Coronary artery (tissue), 2 donors: ENCODE results near the gene THAP3.

Source experiments
- DNase-seq: peaks from one replicate; pipeline ENCODE4 v3.0.0-alpha.2; 2017; ENCODE audit warnings: low spot score
- H3K27ac ChIP-seq, 2 donors: fragments of 200-600 bp; sonication (generic); one replicate each; pipeline ENCODE4 v1.5.1; 2016 to 2019
- H3K4me3 ChIP-seq: fragments of 200-600 bp; sonication (generic); 2 replicates; pipeline ENCODE4 v1.5.1; 2016; ENCODE audit warnings: mild to moderate bottlenecking, moderate library complexity
- TF ChIP-seq, protein P1 (sequence below): fragments of 200-600 bp; sonication (generic); IDR thresholded peaks from one replicate; pipeline ENCODE4 v1.5.1; 2019; ENCODE audit warnings: antibody characterized with exemption

The THAP3 gene

DNA sequence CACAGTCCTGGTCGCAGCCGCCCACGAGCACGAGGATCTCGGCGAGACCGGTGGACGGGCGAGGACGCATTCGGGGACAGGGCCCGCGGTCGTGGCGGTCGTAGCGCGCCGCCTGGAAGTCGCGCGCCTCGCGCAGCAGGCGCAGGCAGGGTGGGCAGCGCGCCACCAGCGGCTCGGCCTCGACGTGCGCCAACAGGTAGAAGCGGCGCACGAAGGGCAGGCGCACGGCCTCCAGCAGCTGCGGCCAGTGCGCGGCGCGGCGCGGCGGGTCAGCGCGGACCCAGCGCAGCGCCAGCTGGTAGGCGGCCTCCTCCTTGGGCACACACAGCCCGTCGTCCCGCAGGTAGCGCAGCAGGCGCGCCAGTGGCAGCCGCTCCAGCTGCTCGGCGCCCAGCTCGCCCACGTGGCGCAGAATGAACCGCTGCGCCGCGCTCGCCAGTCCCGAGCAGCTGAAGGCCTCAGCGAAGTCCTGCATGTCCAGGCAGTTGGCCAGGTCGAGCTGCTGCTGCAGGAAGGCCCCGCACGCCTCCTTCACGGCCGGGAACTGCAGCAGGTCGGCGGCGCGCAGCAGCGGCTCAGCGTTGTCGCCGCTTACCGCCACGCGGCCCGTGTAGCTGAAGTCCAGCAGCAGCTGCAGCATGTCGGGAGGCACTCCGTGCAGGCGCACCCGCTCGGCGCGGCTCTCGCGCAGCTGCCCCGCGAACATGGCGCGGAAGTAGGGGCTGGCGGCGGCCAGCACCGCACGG lies 22.6 kb upstream of the THAP3 start:
- peak overlapping the region; percentile 90 to 98 for H3K27ac ChIP-seq
- TF ChIP-seq, protein P1, sequence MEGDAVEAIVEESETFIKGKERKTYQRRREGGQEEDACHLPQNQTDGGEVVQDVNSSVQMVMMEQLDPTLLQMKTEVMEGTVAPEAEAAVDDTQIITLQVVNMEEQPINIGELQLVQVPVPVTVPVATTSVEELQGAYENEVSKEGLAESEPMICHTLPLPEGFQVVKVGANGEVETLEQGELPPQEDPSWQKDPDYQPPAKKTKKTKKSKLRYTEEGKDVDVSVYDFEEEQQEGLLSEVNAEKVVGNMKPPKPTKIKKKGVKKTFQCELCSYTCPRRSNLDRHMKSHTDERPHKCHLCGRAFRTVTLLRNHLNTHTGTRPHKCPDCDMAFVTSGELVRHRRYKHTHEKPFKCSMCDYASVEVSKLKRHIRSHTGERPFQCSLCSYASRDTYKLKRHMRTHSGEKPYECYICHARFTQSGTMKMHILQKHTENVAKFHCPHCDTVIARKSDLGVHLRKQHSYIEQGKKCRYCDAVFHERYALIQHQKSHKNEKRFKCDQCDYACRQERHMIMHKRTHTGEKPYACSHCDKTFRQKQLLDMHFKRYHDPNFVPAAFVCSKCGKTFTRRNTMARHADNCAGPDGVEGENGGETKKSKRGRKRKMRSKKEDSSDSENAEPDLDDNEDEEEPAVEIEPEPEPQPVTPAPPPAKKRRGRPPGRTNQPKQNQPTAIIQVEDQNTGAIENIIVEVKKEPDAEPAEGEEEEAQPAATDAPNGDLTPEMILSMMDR: no peak
- DNase-seq: no peak
- H3K4me3 ChIP-seq: peak overlapping the region; percentile 96

DNA sequence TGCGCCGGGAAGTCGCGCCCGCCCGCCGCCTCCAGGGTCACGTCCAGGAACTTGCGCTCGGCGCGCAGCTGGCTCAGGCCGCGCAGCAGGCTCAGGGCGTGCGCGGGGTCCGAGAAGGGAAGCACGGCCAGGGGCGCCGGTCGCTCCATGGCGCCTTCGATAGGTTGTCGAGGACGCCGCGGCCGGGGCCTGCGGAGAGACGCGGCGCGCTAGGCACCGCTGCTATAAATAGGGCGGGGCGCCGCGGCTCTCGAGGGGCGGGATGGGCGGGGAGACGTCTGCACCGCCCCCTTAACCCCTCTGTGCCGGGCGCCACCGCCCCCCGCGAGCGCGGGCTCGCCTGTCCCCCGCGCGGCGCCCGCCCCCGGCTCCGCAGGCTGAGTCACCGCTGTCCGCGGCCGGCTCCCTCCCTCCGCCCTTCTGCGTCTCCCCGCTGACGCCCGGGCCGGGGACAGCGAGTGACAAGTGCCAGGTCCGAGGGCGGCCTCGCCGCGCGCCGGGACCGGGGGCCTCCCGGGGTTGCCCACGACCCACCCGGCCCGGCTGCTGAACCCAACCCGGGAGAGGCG lies 21.9 kb upstream of the THAP3 start, which contains the start of gene KLHL21:
TSS of gene KLHL21 (minus strand) at position 201 of the 569 bp plus-strand sequence. CDS start at position 149, 52 bp downstream.
- TF ChIP-seq, protein P1: no peak
- H3K27ac ChIP-seq: peak within 1 kb of the TSS; percentile 90 to 98
- peak within 1 kb of the TSS; percentile 96 for H3K4me3 ChIP-seq
- peak; percentile 94 for DNase-seq

DNA sequence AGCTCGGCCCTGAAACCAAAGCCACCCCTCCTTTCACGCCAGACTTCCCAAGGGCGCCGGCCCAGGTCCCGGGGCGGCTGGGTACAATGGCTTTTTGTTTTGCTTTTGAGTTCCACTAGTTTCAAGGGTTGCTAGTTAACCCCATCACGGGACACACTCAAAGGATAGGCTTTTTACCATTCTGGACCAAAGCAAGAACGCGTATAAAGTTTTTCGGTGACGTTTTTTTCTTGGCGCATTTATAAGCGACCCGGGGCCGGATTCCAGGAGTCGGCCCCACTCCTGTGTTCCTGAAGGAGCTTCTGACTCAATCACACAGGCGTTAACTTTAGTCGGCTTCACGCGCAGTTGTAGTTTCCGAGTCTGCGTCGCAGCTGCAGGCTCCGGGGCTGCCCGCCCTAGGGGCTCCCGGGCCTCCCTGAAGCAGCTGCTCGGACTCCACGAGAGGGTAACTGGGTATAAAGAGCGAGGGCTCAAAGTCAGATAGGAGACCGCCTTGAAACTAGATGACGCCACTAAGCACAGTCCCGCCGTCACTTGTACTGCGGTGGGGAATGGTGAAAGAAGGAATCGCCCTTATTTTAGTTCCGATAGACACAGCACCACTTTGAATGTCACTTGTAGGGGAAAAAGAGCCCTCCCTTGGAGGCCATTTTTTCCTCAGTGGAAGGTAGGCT lies 21.3 kb upstream of the THAP3 start:
- peak overlapping the region; percentile 96 for H3K4me3 ChIP-seq
- peak overlapping the region; percentile 90 to 98 for H3K27ac ChIP-seq
- TF ChIP-seq, protein P1: no peak
- DNase-seq: peak; percentile 89

DNA sequence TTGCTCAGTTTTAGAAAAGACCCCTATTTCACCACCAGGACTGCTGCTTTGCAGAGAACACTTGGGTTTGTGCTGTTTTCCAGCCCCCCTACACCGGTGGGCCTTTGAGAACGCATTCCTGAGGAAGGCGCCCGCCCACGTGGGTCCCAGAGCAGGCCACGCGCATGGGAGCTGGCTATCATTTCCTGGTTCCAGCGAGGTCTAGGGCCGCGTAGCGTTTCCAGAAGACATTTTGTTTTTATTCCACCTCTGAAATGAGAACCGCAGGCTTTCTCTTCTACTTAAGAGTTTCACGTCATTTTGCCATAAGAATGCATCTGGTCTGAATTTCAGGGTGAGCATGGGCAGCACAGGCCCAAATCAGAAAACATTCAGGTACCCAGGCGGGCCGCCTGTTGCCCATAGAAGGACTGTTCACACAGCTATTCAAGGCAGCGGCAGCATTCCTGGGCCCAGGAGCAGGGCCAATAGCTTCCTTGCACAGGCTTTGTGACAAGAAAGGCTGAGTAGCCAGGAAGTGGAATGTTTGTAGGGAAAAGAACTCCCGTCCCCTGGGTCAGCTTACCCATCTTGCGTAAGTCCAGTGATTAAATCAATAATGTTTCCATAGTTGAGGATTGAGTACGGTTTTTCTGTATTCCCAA lies 20.6 kb upstream of the THAP3 start:
- peak overlapping the region; percentile 90 to 98 for H3K27ac ChIP-seq
- TF ChIP-seq, protein P1: no peak
- peak; percentile 96 for DNase-seq
- peak overlapping the region; percentile 96 for H3K4me3 ChIP-seq

DNA sequence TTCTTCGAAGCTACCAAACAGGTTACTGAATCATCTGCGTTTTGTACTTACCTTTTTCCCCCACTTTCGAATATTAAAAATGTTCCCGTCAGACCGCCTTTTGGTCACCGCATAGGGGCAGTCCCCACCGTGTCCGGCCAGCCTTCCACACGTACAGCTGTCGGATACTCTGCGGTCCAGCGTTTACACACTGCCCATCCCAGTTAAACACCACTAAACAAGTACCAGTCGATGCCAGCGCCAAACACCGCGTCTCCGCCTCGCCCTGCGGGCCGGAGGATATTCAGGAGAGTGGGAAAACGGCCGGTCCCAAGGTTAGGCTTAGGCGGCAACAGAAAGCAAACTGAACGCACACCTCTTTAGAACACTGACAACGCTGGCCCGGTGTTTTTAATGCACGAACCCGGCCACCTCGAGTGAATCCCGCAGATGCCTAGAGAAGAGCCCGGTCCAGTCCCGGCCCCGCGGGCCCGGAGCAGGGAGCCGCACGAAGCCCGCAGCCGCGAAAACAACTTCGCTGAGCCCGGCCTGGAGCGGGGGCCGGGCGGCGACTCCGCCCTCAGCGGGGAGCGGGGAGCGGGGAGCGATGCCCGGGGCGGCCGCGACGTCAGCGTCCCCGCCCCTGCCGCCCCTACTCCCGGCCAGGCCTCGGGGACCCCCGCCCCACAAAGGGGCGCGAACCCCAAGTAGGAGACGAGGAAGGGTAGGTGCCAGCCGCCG lies 11.9 kb upstream of the THAP3 start:
- TF ChIP-seq, protein P1: no peak
- peak overlapping the region; percentile 100 for H3K4me3 ChIP-seq
- no peak for DNase-seq
- H3K27ac ChIP-seq: peak overlapping the region; percentile 89 to 99

DNA sequence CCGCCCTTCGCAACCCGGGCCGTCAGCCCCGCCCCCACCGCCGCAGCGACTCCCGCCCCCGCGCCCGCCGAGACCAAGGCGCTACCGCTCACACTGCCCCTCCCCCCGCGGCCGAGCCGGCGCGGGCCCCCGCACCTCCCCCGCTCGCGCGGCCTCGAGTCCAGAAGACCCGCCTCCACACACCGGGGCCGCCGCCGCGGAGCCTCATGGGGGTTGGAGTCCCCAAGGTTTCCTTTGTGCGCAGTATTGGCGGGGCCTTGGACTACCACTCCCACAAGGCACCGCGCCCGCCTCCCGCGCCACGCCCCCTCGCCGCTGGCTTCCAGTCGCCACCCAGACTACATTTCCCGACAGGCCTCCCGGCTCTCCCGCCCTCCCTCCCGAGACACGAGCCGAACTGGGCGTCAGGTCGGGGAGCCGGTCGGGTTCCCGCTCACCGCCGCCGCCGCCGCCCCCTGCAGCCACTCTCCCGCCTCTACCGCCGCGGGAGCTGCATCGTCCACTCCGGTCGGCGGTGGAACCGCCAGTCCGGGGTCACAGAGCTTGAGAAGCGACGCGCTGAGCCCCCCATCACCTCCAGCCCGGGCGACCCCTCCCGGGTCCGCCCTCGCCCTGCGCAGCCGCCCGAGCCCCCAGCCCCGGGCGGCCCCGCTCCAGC lies 11.2 kb upstream of the THAP3 start, which contains the start of gene PHF13:
TSS of gene PHF13 (plus strand) at position 371 of the 658 bp plus-strand sequence. CDS start 336 bp downstream, outside the sequence.
- peak; percentile 100 for DNase-seq
- peak within 1 kb of the TSS; percentile 95 to 99 for H3K27ac ChIP-seq
- H3K4me3 ChIP-seq: peak within 1 kb of the TSS; percentile 100
- TF ChIP-seq, protein P1: no peak
